Measurements from ENCODE around the gene LIN37.

The LIN37 gene

GRCh38 chr19:35753634-35754369 is 5.4 kb downstream of the LIN37 start:
- H3K27ac ChIP-seq (ENCODE audit: insufficient read depth, low read depth, low read length, poor library complexity, severe bottlenecking): no peak overlapping the region
- H3K27me3 ChIP-seq (ENCODE audit: control insufficient read depth, insufficient read depth, low read length, poor library complexity, severe bottlenecking): peaks cover 22% of the 10 kb centered on the region
- H3K9me3 ChIP-seq (ENCODE audit: control insufficient read depth, low read length): no peaks in the 10 kb centered on the region
- H3K4me3 ChIP-seq (ENCODE audit: insufficient read depth, low read depth, low read length): no peak overlapping the region
- WGBS, 2 experiments: 93 to 96% methylated on average over 20 of the region's 20 CpGs
- no peaks in the 10 kb centered on the region for H3K36me3 ChIP-seq (ENCODE audit: control insufficient read depth, insufficient read depth, low read length)
- H3K4me1 ChIP-seq (ENCODE audit: control insufficient read depth, insufficient read depth, low read length): peaks cover 16% of the 10 kb centered on the region

- H3K9me3 ChIP-seq (ENCODE audit: control insufficient read depth, low read length): no peaks in the 10 kb centered on the region
- no peak overlapping the region for H3K27ac ChIP-seq (ENCODE audit: insufficient read depth, low read depth, low read length, poor library complexity, severe bottlenecking)
- H3K27me3 ChIP-seq (ENCODE audit: control insufficient read depth, insufficient read depth, low read length, poor library complexity, severe bottlenecking): peaks cover 22% of the 10 kb centered on the region
- peaks cover 16% of the 10 kb centered on the region for H3K4me1 ChIP-seq (ENCODE audit: control insufficient read depth, insufficient read depth, low read length)
- no peak overlapping the region for H3K4me3 ChIP-seq (ENCODE audit: insufficient read depth, low read depth, low read length)
- no peaks in the 10 kb centered on the region for H3K36me3 ChIP-seq (ENCODE audit: control insufficient read depth, insufficient read depth, low read length)
- WGBS, 2 experiments: 89 to 90% methylated on average over 13 of the region's 13 CpGs
These were observed 6.2 kb downstream of the LIN37 start for GRCh38 chr19:35754370-35755130.

GRCh38 chr19:35755131-35755549 is 6.8 kb downstream of the LIN37 start:
- Histone ChIP-seq H3K4me3 (ENCODE audit: insufficient read depth, low read depth, low read length) (peak overlapping the region; percentile 20), H3K9me3 (ENCODE audit: control insufficient read depth, low read length) (no peaks in the 10 kb centered on the region), H3K4me1 (ENCODE audit: control insufficient read depth, insufficient read depth, low read length) (peaks cover 16% of the 10 kb centered on the region), H3K27ac (ENCODE audit: insufficient read depth, low read depth, low read length, poor library complexity, severe bottlenecking) (no peak overlapping the region), H3K36me3 (ENCODE audit: control insufficient read depth, insufficient read depth, low read length) (peaks cover 2% of the 10 kb centered on the region), H3K27me3 (ENCODE audit: control insufficient read depth, insufficient read depth, low read length, poor library complexity, severe bottlenecking) (peaks cover 22% of the 10 kb centered on the region)
- WGBS, 2 experiments: 53 to 61% methylated on average over 17 of the region's 17 CpGs

DNA sequence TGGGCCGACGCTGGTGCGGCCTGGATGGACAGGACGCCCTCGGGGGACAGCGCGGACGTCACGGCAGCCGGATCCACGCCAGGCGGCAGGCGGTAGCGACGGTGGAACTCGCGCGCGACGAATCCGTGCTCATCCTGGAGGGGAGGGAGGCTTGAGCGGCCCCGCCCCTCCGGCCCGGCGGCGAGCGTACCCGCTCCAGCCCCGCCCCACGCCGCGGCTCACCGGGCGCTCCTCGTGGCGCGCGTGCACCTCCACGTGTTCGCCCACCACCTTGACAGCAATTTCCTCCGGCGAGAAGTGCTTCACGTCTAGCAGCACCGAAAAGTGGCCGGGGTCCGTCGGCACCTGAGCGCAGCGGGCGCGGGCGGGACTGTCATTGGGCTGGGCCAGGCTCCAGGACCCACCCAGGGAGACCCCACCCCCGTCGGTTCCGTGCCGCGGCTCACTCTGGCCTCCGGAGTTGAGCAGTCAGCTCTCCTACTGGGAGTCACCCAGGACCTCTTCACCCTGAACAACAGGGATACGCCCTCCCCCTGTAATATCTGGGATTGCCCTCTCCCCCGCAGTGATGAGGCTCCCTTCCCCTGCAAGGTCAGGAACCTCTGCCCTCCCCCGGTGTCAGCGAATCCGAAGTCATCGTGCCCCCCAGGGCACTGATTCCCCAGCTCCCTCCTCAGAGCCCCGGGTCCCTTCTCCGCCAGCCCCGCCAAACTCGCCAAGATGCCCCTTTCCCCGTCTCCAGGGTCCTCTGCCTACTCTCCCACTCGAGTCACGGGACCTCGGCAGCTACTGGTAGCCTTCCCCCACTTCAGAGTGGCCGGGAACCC is 7.4 kb downstream of the LIN37 start:
- 38 to 39% methylated on average over 74 of the region's 74 CpGs for WGBS, 2 experiments
- peaks cover 4% of the 10 kb centered on the region for H3K36me3 ChIP-seq (ENCODE audit: control insufficient read depth, insufficient read depth, low read length)
- peaks cover 22% of the 10 kb centered on the region for H3K27me3 ChIP-seq (ENCODE audit: control insufficient read depth, insufficient read depth, low read length, poor library complexity, severe bottlenecking)
- peak overlapping the region; percentile 20 for H3K4me3 ChIP-seq (ENCODE audit: insufficient read depth, low read depth, low read length)
- no peaks in the 10 kb centered on the region for H3K9me3 ChIP-seq (ENCODE audit: control insufficient read depth, low read length)
- H3K4me1 ChIP-seq (ENCODE audit: control insufficient read depth, insufficient read depth, low read length): peaks cover 16% of the 10 kb centered on the region
- H3K27ac ChIP-seq (ENCODE audit: insufficient read depth, low read depth, low read length, poor library complexity, severe bottlenecking): no peak overlapping the region

DNA sequence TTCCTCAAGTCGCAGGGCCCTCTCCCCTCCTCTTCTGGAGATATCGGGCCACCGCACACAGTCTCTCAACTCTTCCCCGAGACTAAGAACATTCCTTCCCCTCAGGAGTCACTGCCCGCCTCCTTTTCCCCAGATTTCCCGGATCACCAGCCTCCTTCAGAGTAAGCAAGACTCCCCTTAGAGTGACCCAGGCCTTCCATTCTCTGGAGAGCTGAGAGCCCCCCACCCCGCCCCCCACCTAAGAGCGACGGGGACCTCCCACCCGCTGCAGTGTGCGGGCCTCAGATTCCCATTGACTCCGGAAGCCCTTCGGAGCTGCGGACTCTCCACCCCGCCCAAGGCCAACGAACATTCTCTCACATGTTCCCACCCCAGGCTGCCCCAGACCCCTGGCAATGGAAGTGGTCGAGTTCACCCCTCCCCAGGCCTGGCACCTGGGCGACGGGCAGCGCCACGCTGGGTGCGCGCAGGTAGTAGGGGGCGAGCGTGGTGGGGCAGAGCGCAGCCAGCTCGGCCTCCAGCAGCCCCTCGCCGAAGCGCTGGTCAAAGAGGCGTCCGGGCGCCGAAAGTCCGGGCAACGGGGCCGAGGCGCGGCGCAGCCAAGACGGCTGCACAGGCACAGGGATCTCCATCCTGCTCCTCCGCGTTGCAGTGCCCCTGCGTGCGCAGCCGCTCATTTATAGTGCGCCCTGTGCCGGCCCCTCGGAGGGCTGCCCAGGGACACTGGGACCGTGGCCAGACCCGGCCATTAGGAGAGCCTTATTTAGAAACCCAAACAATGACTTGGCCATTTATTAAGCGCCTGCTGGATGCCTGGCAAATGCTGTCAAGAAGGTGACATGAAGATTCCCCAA is 8.2 kb downstream of the LIN37 start, which contains the start of gene HSPB6:
Gene HSPB6, minus strand, starts transcription at position 653 of the 854 bp plus-strand sequence. Its CDS starts 21 bp downstream, at position 632.
- H3K9me3 ChIP-seq (ENCODE audit: control insufficient read depth, low read length): no peaks in the 10 kb centered on the region
- peaks cover 22% of the 10 kb centered on the region for H3K27me3 ChIP-seq (ENCODE audit: control insufficient read depth, insufficient read depth, low read length, poor library complexity, severe bottlenecking)
- 75% methylated on average over 52 of the region's 52 CpGs for WGBS, 2 experiments
- H3K36me3 ChIP-seq (ENCODE audit: control insufficient read depth, insufficient read depth, low read length): peaks cover 4% of the 10 kb centered on the region
- peaks cover 16% of the 10 kb centered on the region for H3K4me1 ChIP-seq (ENCODE audit: control insufficient read depth, insufficient read depth, low read length)
- H3K4me3 ChIP-seq (ENCODE audit: insufficient read depth, low read depth, low read length): peak within 1 kb of the TSS; percentile 99
- H3K27ac ChIP-seq (ENCODE audit: insufficient read depth, low read depth, low read length, poor library complexity, severe bottlenecking): peak within 1 kb of the TSS; percentile 9

DNA sequence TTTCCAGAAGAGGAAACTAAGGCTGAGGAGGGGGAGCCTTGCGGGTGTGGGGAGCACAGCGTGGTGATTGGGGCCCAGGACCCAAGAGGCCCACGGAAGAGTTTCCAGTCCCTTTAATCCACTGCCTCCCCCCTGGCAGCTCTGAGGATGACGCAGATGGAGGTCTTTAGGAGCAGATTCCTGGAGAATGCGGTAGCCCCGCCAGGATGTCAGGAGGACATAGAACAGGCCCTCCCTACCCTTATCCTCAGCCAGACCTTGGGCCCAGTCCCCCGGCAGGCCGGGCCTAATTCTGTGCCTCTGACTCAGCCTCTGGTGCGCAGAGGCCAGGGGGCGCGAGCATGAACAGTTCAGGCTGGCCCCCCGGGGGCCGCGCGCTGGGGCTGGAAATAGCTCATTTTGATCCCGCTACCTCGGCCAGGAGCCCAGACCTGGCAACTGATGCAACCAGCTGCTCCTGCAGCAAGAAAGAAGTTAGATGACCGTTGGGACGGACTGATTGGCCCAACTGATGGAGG is 8.9 kb downstream of the LIN37 start:
- peaks cover 22% of the 10 kb centered on the region for H3K27me3 ChIP-seq (ENCODE audit: control insufficient read depth, insufficient read depth, low read length, poor library complexity, severe bottlenecking)
- 35% methylated on average over 19 of the region's 19 CpGs for WGBS, 2 experiments
- H3K4me1 ChIP-seq (ENCODE audit: control insufficient read depth, insufficient read depth, low read length): peaks cover 16% of the 10 kb centered on the region
- peak overlapping the region; percentile 9 for H3K27ac ChIP-seq (ENCODE audit: insufficient read depth, low read depth, low read length, poor library complexity, severe bottlenecking)
- H3K9me3 ChIP-seq (ENCODE audit: control insufficient read depth, low read length): no peaks in the 10 kb centered on the region
- peak overlapping the region; percentile 99 for H3K4me3 ChIP-seq (ENCODE audit: insufficient read depth, low read depth, low read length)
- H3K36me3 ChIP-seq (ENCODE audit: control insufficient read depth, insufficient read depth, low read length): peaks cover 8% of the 10 kb centered on the region

GRCh38 chr19:35757749-35758608 is 9.6 kb downstream of the LIN37 start, which contains the start of gene PROSER3:
Gene PROSER3 (plus strand): TSS chr19:35758176. CDS start chr19:35758216, 40 bp downstream.
- Histone ChIP-seq H3K36me3 (ENCODE audit: control insufficient read depth, insufficient read depth, low read length) (peaks cover 10% of the 10 kb centered on the region), H3K27me3 (ENCODE audit: control insufficient read depth, insufficient read depth, low read length, poor library complexity, severe bottlenecking) (peaks cover 22% of the 10 kb centered on the region), H3K4me3 (ENCODE audit: insufficient read depth, low read depth, low read length) (peak within 1 kb of the TSS; percentile 99), H3K4me1 (ENCODE audit: control insufficient read depth, insufficient read depth, low read length) (peaks cover 16% of the 10 kb centered on the region), H3K9me3 (ENCODE audit: control insufficient read depth, low read length) (no peaks in the 10 kb centered on the region), H3K27ac (ENCODE audit: insufficient read depth, low read depth, low read length, poor library complexity, severe bottlenecking) (peak within 1 kb of the TSS; percentile 9)
- 0% methylated on average over 53 of the region's 53 CpGs for WGBS, 2 experiments

DNA sequence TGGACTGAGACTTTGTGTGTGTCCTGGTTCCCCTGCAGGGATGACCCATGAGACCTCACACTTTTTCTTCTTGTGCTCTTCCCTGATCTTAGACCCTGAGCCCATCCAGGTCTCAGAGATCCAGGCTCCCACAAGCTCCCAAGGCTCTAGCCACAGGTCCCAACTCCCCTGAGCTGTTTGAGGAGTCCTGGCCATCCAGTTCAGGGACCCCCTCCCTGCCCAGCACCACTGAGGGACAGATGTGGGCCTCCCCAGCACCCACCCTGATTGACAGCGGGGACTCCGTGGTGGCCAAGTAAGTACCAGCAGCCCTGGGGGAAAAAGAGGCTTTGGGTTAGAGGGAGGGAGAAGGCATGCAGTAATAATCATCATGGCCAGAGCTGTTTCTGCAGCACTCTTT is 11.3 kb downstream of the LIN37 start:
- Histone ChIP-seq H3K27me3 (ENCODE audit: control insufficient read depth, insufficient read depth, low read length, poor library complexity, severe bottlenecking) (peaks cover 22% of the 10 kb centered on the region), H3K36me3 (ENCODE audit: control insufficient read depth, insufficient read depth, low read length) (peaks cover 12% of the 10 kb centered on the region), H3K27ac (ENCODE audit: insufficient read depth, low read depth, low read length, poor library complexity, severe bottlenecking) (no peak overlapping the region), H3K9me3 (ENCODE audit: control insufficient read depth, low read length) (no peaks in the 10 kb centered on the region), H3K4me3 (ENCODE audit: insufficient read depth, low read depth, low read length) (no peak overlapping the region), H3K4me1 (ENCODE audit: control insufficient read depth, insufficient read depth, low read length) (peaks cover 16% of the 10 kb centered on the region)
- 97 to 100% methylated on average over 2 of the region's 2 CpGs for WGBS, 2 experiments

Data from ectodermal cell (in vitro differentiated cells).